PFSK-1 (cell line): ENCODE measurements around the gene EIF3D.

Experiments
- POLR2AphosphoS5 ChIP-seq: IDR thresholded peaks from 2 replicates; pipeline ENCODE4 v1.6.1; 2012; ENCODE audit warnings: low read depth, mild to moderate bottlenecking, control low read depth, low read length, moderate library complexity
- SIN3A ChIP-seq: IDR thresholded peaks from 2 replicates; pipeline ENCODE4 v1.6.1; 2012; ENCODE audit warnings: mild to moderate bottlenecking, low read length, moderate library complexity, borderline replicate concordance; ENCODE audit not compliant: insufficient read depth
- TAF1 ChIP-seq: IDR thresholded peaks from 2 replicates; pipeline ENCODE4 v1.6.1; 2012; ENCODE audit warnings: low read length, control low read depth, borderline replicate concordance; ENCODE audit not compliant: insufficient read depth
- TF ChIP-seq, protein P1 (sequence below), 2 experiments: IDR thresholded peaks; 2 replicates each; pipeline versions ENCODE4 v1.6.1 to v1.8.0; 2011 to 2012; ENCODE audit warnings: low read depth in 2 of 2, low read length in 2 of 2, control low read depth in 1 of 2, inconsistent platforms in 1 of 2, mild to moderate bottlenecking in 1 of 2, moderate library complexity in 1 of 2; ENCODE audit not compliant: insufficient read depth in 1 of 2

GRCh38 chr22:36464715-36465231, 64.2 kb downstream of the EIF3D start:
- TF ChIP-seq POLR2AphosphoS5 (no peak), TAF1 (no peak), SIN3A (no peak)
- TF ChIP-seq, protein P1, sequence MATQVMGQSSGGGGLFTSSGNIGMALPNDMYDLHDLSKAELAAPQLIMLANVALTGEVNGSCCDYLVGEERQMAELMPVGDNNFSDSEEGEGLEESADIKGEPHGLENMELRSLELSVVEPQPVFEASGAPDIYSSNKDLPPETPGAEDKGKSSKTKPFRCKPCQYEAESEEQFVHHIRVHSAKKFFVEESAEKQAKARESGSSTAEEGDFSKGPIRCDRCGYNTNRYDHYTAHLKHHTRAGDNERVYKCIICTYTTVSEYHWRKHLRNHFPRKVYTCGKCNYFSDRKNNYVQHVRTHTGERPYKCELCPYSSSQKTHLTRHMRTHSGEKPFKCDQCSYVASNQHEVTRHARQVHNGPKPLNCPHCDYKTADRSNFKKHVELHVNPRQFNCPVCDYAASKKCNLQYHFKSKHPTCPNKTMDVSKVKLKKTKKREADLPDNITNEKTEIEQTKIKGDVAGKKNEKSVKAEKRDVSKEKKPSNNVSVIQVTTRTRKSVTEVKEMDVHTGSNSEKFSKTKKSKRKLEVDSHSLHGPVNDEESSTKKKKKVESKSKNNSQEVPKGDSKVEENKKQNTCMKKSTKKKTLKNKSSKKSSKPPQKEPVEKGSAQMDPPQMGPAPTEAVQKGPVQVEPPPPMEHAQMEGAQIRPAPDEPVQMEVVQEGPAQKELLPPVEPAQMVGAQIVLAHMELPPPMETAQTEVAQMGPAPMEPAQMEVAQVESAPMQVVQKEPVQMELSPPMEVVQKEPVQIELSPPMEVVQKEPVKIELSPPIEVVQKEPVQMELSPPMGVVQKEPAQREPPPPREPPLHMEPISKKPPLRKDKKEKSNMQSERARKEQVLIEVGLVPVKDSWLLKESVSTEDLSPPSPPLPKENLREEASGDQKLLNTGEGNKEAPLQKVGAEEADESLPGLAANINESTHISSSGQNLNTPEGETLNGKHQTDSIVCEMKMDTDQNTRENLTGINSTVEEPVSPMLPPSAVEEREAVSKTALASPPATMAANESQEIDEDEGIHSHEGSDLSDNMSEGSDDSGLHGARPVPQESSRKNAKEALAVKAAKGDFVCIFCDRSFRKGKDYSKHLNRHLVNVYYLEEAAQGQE (IDR thresholded peaks at IDR 0.05; ENCODE audit: insufficient read depth in 1 of 2, low read depth in 2 of 2, low read length in 2 of 2): no peak
